NCI-H526 (cell line): ENCODE measurements around the gene BRF1.
"Not testable (repeated sequence)": the region's sequence is repeated elsewhere in the genome, so short reads cannot be mapped to it uniquely, and the experiment has no call there.

Source experiments
- DNase-seq, 2 experiments: peaks; one replicate each; lab custom pipeline; 2025; lab: John Stamatoyannopoulos, UW

Gene BRF1

DNA sequence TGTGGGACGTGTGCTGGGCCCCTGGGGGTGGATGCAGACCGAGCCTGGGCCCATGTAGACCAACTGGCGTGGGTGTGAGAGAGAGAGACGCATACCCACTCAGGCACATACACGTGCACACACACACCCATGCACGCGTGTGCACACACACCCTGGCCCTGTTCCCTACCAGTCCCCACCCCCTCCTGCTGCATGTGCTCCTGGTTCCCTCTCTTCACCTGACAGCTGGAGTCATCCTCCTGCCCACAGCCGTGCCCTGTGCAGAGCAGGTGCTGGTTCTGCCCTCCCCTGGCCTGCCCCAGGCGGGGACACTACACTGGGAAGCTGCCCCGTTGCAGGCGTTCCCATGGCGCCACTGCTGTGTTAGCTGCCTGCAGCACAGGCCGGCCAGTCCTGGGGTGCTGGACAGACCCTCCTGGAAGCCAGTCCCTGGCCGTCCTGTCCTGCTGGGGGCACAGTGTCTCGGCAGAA lies 32.3 kb upstream of the BRF1 start:
- DNase-seq: no peak

DNA sequence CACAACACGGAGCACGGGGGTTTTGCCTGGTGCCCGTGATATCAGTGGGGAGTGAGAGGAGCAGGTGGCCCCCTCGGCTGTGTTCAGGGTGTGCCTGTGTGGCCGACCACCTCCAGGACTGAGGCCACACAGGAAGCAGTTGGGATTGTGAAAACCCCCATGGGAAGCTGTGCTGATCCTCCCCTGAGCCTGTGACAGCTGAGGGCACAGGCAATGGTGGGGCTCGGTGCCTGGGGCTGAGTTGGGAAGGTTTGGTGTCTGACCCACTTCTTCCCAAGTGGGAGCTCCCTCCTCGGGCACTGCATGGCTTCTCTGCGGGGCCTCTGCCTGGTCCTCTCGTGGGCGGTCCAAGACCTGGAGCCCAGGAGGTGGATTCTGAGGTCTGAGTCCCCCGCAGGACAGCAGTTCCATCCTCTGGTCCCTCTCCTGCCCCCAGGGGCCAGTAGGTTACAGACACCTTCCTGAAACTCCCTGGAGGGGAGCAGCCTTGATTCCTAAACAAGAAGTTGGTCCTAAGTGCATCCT lies 31.6 kb upstream of the BRF1 start:
- no peak for DNase-seq

DNA sequence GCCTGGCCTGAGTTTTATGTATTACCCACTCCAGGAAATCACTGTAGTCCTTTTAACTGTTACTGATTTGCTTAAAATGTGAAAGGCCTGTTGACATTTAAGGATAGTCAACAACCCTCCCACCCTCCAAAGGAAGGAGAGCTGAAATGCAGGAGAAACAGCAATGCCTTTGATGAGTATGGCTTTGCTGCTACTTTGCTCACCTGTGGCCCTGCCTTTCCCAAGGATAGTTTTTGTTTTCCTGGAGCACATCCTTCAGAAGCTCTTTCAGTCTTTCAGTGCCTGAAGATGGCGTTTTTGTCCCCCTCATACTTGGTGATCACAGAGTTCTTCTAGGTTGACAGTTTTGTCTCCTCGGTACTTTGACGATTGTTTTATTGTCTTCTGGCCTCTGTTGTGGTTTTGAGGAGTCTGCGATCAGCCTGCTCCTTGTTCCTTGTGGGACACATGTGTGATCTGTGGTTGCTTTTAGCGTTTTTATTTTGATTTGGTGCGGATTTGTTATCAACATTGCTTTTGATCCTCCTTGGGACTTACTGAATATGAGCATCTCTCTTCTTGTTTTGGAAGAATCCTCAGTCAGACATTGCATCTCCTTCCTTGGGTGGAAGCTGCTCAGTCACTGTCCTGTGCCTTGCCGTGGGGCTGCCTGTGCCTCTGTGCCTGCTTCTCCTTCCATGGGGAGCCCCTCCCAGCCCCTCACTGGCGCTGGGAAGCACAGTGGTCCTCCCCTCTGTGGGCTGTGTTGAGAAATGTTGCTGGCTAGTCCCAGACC lies 31.0 kb upstream of the BRF1 start:
- DNase-seq: peak in 1 of 2 experiments; percentile 37

DNA sequence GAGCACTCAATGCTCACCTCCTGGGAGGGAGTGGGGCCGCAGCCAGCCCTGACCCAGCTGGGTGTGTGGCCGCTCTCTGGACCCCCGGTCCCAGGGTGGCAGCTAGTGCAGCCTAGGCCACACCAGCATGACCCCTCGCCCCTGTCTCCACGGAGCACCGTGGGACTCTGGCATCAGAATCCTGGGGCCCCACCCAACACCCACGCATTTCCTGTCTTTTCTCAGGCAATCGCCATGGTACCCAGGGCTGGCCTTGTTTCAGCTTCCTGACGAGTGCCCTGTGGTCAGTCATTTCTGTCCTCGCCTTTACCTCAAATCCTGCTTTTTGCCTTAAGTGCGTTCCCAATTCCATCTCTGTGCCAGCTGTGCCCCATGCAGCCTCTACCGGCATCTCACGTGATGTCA lies 29.7 kb upstream of the BRF1 start:
- DNase-seq: no peak

DNA sequence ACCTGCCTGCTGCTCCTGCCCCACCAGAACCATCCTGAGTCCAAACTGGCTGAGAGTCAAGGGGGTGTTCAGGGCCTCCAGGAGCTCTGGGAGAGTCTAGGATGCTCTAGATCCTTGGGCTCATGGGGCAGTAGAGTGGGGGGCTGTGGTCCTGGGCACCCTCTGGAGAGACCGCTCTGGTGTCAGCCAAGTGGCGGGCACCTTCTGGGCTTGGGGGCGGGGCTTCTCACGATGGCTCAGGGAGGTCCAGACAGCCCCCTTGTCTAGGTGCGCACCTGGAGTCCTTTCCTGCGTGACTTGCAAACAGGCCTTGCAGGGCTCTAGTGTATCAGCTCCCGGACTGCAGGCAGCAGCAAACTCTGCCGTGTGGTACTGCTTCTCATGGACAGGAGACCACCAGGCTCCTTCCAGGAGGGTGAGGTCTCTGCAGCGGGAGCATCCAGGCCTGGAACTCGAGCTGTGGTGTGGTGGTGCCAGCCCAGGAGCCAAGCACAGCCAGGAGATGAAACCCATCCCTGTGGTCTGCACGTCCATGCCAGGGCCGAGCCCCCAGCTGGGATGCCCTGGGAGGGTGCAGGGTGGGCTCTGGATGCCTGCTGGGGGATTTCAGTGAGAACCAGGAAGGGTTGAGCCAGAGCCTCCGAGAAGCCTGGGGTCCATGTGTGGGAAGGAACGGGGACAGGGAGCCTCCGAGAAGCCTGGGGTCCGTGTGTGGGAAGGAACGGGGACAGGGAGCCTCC lies 28.8 kb upstream of the BRF1 start:
- no peak for DNase-seq

DNA sequence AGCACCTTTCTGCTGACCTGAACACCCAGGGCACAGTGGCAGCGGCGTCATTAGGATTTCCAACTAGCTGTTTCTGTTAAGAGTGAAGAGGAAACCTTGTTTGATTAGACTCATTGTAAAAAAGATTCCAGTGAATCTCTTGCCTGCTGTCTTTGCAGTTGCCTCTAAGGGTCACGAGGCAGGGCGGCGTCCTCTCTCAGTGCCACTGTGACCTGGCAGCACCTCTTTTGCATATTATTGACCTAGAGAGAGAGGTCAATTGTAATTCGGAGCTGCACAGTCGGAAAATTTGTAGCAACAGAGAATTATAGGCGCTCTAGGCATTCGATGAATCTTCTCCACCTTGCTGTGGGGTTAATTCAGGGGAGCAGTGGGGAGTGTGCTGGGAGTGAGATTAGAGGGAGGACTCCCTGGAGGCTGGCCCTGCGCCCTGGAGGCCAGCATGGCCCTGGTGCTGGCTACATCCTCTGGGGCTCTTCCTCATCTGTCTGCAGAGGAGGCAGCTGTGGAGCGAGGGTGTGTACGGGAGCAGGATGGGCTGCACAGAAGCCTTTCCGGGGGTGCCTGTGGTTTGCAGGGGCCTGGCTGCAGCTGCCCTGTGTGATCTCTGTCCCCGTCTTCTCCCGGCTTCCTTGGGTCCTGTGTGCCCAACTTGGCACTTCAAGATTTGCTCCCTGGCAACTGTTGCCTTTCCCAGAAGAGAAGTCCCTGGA lies 28.0 kb upstream of the BRF1 start:
- no peak for DNase-seq

DNA sequence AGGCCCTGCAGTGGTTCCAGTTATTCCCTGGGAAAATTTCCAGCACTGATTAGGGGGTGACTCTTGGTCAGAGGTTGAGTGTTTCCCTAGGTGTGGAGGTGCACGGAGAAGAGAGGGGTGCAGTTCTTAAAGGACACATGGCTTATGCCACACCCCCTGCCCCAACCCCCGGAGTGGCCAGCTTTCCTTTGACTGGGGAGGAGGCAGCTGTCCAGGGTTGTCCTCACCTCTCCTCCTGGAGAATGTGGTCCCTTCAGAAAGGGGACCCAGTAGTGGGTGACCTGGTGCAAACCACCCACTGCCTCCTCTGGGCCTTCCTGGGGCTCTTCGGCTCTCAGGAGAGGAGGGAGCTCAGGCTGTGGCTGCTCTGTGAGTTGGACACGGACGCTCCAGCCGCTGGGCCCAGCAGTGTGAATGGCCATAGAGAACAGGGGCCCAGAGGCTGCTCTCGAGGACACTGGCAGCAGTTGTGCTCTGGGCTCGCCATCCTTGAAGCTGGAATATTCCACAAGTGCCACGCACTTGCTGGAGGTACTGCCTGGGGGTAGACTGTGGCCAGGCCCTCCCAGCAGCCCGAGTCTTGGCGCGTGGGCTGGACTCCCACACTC lies 27.4 kb upstream of the BRF1 start:
- DNase-seq: no peak

DNA sequence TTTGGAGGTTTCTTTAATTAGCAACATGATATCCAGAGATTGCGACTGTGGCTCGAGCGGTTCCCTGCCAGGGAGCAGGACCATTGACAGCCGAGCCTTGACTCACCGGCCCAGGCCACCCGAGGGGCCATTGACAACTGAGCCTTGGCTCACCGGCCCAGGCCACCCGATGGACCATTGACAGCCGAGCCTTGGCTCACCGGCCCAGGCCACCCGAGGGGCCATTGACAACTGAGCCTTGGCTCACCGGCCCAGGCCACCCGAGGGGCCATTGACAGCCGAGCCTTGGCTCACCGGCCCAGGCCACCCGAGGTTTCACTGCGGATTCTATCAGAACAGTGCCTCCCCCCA lies 26.9 kb upstream of the BRF1 start:
- DNase-seq: not testable (repeated sequence)

DNA sequence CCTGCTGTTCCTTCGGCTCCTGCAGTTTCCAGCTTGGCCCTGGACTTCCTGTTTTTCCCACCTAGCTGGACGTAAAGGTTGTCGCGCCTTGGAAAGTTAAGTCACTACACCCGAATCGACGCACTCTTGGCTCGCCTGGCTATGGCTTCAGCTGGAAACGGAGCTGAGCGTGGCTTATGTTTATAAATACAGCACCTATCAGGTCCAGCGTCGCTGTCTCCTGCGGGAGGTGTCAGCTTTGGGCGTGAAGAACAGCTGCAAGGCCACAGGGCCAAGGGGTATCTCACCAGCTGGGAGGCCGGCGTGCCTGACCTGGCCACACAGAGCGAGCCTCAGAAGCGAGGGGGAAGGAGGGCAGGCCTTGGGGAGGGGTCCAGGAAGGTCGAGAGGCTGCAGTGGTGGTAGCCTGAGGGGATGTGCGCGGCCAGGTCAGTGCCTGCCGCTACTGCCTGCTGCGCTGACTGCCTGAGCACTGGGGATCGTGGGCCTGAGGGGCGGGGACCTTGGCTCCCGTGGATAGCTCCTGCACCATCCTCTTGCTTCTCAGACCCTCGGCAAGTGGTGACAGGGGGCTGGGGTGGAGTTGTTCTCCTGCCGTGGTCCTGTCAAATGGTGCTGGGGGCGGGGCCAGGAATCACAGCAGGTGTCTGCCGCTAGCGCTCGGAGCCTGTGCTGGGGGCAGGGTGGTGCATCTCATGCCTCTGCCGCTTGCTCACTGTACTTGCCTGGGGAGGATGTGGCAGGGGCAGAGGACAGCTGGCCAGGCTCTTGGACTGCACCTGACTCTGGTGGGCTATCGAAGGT lies 26.3 kb upstream of the BRF1 start:
- DNase-seq: peak in 1 of 2 experiments; percentile 55

DNA sequence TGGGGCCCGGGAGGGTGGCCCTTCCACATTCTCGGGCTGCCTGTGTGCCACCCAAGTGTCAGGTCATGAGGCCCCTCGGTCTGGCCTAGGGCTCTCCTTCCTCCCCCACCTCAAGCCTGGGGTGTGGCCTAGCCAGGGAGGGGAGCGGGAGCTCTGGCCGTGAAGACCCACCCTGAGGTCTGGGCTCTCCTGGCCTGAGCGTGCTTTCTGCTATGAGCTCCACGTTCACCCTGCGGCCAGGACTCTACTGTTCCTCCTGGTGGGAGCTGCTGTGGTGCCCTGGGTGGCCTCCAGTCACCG lies 25.7 kb upstream of the BRF1 start:
- no peak for DNase-seq

DNA sequence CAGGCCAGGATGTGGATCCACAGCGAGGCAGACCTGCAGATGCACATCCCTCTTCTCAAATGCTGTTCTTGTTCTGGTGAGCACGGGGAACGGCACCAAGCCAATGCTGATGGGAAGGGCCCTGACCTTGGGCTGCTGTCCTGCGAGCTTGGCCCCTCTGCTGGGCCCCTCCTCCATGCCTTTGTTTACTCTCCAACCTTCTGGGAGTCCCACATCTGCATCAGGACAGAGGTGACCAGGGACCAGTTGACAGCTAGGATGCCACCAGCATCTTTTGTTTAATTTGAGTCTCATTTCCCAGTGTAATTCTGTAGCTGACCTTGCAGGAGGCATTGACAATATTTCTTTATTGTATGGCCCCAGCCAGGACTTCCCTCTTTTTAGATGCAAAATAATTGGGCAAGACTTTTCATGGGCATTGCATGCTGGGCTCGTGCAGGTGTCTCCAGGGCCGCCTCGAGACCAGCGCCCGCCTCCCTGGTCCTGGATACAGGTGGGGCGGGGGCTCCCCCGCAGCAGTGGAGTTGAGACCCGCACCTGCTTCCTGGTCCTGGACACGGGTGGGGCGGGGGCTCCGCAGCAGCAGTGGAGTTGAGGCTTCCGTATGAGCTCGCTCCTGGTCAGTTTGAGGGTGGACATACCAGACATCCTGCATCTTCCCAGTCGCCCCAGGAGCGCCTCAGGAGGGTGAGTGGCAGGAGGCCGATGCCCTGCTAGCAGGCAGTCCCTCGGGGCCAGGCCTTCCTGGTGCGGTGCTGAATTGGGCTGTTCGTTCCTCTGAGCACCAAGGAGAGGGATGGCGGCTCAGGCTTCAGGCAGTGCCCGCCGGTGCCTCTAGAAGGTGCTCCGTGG lies 25.1 kb upstream of the BRF1 start:
- DNase-seq: peak in 1 of 2 experiments; percentile 52

DNA sequence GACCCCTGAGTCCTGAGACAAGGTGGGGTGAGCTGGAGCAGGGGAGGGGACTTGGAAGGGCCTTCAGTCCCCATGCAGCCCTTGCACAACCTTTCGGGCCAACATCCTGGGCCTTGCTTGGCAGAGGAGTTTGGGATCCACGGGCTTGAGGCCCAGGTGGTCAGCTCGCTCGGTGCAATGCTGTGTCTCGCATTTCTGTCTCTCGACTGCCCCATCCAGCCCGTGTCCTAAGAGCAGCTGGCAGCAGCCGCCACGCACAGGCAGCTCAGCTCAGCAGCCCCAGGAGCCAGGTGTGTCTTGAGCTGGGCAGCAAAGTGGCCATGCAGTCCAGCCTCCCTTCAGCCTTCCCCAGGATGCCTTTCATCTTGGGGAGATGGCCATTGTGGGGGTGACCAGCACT lies 24.5 kb upstream of the BRF1 start:
- DNase-seq: no peak

DNA sequence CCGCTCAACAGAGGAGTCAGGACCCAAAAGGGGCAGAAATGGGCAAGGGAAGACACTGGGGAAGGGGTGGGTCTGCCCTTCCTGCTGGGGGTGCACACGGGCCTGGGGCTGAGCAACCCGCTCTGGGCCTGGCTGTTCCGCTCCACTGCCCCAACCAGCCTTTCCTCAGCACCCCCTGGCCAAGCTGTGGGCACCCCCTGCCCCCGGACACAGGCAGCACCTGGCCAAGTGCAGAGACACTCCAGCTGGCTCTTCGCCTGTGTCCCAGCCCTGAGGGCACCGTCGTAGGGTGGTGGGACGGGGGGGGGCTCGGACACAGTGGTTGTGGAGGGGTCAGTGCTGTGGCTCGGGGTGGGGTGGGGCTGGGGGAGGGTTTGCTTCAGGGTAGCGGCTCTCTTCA lies 24.1 kb upstream of the BRF1 start:
- no peak for DNase-seq

DNA sequence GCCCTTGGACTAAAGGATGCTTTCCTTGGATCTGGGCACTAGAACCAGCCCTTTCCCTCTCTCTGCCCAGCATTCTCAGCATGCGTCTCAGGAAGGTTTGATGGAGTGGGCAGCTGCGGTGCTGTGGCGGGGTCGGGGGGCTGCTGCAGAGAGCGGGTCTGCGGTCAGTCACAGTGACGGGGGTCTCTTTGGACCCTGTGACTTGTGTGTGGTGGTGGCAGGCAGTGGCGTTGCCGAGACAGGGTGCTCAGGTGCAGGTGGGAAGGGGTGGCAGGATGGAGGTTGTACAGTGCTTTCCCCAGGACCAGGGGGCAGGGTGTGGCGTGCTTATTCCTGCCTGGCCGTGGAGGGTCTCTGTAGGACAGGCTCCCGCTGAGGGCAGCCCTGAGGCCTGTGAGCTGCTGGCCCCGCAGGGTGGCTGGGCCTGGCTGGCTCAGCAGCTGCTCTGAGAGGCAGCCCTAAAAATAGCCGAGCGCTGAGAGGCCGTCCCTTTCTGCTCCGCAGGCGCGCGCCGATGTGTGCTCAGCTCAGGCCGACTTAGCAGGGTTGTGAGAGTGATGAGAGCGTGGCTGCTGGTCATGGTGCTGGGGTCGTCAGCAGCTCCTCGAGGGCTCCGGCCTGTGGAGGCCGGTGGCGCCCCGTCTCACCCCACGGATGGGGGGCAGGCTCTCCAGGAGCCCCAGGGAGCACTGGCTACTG lies 23.4 kb upstream of the BRF1 start:
- DNase-seq: peak in 1 of 2 experiments; percentile 69

DNA sequence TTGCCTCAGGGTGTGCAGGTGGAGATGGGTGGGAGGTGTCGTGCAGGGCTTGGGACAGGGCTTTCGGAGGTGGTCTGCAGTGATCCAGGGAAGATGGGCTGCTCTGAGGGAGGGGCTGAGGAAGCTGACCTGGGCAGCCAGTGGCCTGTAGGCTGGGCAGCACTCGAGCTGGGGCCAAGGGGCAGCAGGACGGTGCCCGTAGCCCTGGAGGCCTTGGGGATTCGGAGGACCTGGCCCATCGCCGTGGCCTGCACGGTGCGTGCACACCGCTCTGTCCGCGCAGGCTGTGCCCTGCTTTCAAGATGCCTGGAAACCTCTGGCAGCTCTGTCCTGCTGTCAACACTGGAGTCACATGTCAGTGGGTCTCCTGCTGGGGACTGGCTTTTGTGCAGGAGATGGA lies 22.9 kb upstream of the BRF1 start:
- no peak for DNase-seq

DNA sequence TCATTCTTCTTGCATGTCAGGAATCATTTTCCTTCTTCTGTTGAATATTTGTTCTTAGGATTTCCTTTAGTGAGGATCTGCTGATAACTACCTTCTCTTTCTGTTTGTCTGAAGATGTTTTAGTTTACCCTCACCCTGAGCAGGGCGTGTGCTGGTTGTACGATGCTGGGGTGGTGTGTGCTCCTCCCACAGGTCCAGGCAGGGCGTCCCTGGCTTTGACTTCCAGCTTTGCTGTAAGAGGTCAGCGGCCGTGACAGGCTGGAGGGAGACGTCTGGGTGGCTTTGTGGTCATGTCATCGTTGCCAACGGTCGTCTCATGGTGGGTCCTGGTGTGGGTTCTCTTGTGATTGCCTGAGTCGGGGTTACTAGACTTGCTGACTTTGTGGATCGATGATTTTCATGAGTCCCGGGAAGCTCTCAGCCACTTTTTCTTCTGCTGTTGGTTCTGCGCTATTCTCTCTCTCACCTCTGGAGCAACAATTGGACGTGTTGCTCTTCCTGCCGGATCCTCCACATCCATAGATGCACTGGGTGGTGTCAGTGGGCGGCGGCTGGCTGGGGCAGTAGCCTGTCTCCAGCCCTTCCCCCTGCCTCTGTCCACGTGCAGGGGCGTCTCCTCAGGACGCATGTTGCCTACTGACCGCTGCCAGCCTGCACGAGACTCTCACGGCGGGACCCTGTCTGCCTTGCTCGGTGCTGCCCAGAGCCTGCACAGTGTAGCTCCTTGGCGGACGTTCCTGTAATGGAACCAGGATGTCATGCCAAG lies 22.2 kb upstream of the BRF1 start:
- no peak for DNase-seq

DNA sequence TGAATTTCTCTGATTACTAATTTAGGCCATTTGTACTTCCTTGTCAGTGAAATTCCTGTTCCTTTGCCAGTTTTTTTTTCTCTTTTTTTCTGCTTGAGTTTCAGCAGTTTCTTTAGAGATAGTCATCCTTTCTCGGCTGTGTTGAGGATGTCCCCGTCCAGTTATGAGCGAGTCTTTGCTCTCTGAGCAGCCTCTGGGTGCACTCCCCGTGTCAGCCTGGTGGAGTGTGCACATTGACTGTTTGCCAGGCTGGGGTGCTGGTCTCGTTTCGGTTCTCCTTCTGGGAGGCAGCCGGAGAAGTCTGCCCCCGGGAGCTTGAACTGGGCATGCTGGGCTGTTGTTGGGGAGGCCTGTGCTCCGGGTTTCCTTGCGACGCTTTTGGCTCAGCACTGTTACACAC lies 16.7 kb upstream of the BRF1 start:
- no peak for DNase-seq

DNA sequence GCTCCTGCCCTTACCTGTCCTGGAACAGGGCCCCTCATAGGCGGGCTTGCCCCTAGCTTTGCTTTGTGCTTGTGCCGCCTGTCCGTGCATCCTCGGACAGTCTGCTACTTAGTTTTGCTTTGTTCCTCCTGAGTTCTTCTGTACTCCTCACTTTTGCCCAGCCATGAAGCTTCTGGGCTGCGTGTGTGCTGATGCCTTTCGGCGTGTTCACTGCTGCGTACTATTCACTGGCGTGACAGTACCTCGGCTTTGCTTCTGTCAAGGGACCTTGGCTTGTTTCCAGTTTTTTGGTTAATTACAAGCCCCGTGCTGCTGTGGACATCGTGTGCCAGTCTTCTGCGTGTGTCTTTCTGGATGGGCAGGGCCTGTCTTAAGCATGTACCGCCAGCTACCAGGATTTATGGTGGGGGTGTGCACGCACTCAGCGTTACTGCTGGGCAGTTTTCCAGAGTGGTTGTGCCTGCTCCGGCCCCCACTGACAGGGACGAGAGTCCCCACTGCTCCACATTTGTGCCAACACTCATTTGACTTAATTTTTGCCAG lies 16.2 kb upstream of the BRF1 start:
- no peak for DNase-seq

DNA sequence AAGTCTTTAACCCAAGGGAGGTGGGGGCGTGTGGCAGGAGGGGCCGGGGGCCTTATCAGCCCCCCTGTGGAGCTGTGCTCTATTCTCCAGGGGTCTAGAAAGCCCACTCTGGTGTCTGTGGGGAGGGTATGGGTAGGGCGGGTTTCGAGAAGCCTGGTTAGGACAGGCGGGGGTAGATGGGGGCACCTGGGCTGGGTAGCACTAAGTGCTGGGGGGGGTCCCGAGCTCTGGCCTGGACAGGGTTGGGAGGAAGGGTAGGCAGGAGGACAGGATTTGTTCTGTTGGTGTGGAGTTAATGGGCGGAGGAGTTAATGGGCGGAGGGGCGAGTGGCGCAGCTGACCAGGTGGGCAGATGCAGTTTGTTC lies 15.8 kb upstream of the BRF1 start:
- no peak for DNase-seq
